GM23338 (cell line): ENCODE data around the gene GNPTG.

ENCODE experiments used
- CREB1 ChIP-seq: fragments of 250-450 bp; sonication (Bioruptor Pico); IDR thresholded peaks from 2 replicates; pipeline ENCODE4 v1.5.0; 2020; ENCODE audit warnings: low read depth, mild to moderate bottlenecking, moderate library complexity
- EZH2 ChIP-seq: fragments of 200-600 bp; sonication (generic); IDR thresholded peaks from one replicate; pipeline ENCODE4 v1.8.0; 2017; ENCODE audit warnings: antibody characterized with exemption, mild to moderate bottlenecking, low read depth; ENCODE audit not compliant: unreplicated experiment
- EZH2phosphoT487 ChIP-seq: fragments of 200-600 bp; sonication (generic); IDR thresholded peaks from one replicate; pipeline ENCODE4 v1.8.1; 2018; ENCODE audit warnings: antibody characterized with exemption; ENCODE audit not compliant: unreplicated experiment
- POLR2AphosphoS5 ChIP-seq: IDR thresholded peaks from 2 replicates; pipeline ENCODE4 v1.6.1; 2016; ENCODE audit warnings: antibody characterized with exemption, low read depth
- TF ChIP-seq, protein P1 (sequence below), 2 experiments: fragments of 200-600 bp in 1 of 2; sonication (generic) in 1 of 2; conservative IDR thresholded peaks; 2 replicates each; pipeline versions ENCODE4 v1.5.1 to v1.6.1; 2016 to 2017; ENCODE audit warnings: antibody characterized with exemption in 2 of 2, low read depth in 2 of 2, mild to moderate bottlenecking in 2 of 2, moderate library complexity in 1 of 2
- TF ChIP-seq, protein P2 (sequence below): IDR thresholded peaks from 2 replicates; pipeline ENCODE4 v1.6.1; 2016; ENCODE audit warnings: antibody characterized with exemption

DNA sequence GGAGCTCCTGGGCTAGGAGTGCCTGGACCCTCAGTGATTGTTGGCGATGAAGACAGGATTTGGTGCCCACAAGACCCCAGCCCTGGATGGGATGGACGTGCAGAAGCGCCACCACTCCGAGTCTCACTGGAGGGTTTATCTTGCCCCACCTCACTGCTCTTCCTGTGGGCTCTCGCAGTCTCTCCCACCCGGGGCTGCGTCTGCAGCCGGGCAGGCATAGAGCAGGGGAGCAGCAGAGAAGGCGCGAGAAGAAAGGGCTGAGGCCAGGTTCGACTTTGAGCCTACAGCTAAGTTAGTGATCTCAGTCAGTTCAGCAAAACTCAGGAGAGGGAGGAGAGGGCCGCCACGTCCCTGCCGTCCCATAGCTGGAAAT, 35.7 kb upstream of the GNPTG start:
- TF ChIP-seq EZH2 (no peak), POLR2AphosphoS5 (no peak), CREB1 (CRISPR knock-in tag) (no peak), EZH2phosphoT487 (no peak)
- TF ChIP-seq, protein P1, sequence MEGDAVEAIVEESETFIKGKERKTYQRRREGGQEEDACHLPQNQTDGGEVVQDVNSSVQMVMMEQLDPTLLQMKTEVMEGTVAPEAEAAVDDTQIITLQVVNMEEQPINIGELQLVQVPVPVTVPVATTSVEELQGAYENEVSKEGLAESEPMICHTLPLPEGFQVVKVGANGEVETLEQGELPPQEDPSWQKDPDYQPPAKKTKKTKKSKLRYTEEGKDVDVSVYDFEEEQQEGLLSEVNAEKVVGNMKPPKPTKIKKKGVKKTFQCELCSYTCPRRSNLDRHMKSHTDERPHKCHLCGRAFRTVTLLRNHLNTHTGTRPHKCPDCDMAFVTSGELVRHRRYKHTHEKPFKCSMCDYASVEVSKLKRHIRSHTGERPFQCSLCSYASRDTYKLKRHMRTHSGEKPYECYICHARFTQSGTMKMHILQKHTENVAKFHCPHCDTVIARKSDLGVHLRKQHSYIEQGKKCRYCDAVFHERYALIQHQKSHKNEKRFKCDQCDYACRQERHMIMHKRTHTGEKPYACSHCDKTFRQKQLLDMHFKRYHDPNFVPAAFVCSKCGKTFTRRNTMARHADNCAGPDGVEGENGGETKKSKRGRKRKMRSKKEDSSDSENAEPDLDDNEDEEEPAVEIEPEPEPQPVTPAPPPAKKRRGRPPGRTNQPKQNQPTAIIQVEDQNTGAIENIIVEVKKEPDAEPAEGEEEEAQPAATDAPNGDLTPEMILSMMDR (conservative IDR thresholded peaks at IDR 0.05; ENCODE audit: low read depth in 2 of 2), result no peak
- TF ChIP-seq, protein P2, sequence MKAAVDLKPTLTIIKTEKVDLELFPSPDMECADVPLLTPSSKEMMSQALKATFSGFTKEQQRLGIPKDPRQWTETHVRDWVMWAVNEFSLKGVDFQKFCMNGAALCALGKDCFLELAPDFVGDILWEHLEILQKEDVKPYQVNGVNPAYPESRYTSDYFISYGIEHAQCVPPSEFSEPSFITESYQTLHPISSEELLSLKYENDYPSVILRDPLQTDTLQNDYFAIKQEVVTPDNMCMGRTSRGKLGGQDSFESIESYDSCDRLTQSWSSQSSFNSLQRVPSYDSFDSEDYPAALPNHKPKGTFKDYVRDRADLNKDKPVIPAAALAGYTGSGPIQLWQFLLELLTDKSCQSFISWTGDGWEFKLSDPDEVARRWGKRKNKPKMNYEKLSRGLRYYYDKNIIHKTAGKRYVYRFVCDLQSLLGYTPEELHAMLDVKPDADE, result no peak
